GM12878 (cell line): ENCODE measurements around the gene TRIM25.

Experiments used
- CTCF ChIP-seq, 3 experiments: IDR thresholded peaks in 2 of 3; conservative IDR thresholded peaks in 1 of 3; 2 replicates each; pipeline ENCODE4 v1.5.1; 2011; ENCODE audit warnings: low read depth in 3 of 3, low read length in 3 of 3, mild to moderate bottlenecking in 3 of 3, control low read depth in 2 of 3, moderate library complexity in 2 of 3, inconsistent platforms in 1 of 3, mixed read lengths in 1 of 3; ENCODE audit not compliant: control insufficient read depth in 2 of 3, insufficient read depth in 1 of 3; ENCODE audit errors: extremely low read depth in 1 of 3
- PBX3 ChIP-seq: IDR thresholded peaks from 2 replicates; pipeline ENCODE4 v1.6.1; 2011; ENCODE audit warnings: mild to moderate bottlenecking, low read depth, low read length, moderate library complexity; ENCODE audit not compliant: insufficient replicate concordance
- RB1 ChIP-seq: fragments of 450-650 bp; formaldehyde crosslinking; IDR thresholded peaks from 2 replicates; pipeline ENCODE4 v1.6.1; 2017; ENCODE audit warnings: mild to moderate bottlenecking, borderline replicate concordance
- ZNF384 ChIP-seq: IDR thresholded peaks from 2 replicates; pipeline ENCODE4 v1.6.1; 2012; ENCODE audit warnings: low read depth, mild to moderate bottlenecking, low read length, improper control_type of control experiment, borderline replicate concordance
- ZZZ3 ChIP-seq: IDR thresholded peaks from 2 replicates; pipeline ENCODE4 v1.6.1; 2011; ENCODE audit warnings: low read depth; ENCODE audit not compliant: control insufficient read depth, insufficient read length

GRCh38 chr17:56883616-56884015 is 30.2 kb downstream of the TRIM25 start:
- no peak for TF ChIP-seq RB1
- no peak for TF ChIP-seq ZNF384
- TF ChIP-seq PBX3, result no peak
- no peak for TF ChIP-seq CTCF (IDR thresholded peaks at IDR 0.05 in 2 of 3, conservative IDR thresholded peaks at IDR 0.05 in 1 of 3; ENCODE audit: control insufficient read depth in 2 of 3, extremely low read depth in 1 of 3, insufficient read depth in 1 of 3, low read depth in 3 of 3, low read length in 3 of 3)
- TF ChIP-seq ZZZ3, result no peak
